Transverse colon (tissue), 4 donors: Measurements from ENCODE around the gene LIPK.

ENCODE experiments used
- CTCF ChIP-seq, 5 experiments: fragments of 200-600 bp in 3 of 5; fragments of 450-650 bp in 2 of 5; sonication (generic) in 3 of 5; IDR thresholded peaks; 1 replicate in 2 of 5; 2 replicates in 3 of 5; pipeline ENCODE4 v1.5.1; 2016 to 2017; ENCODE audit warnings: antibody characterized with exemption in 5 of 5, inconsistent platforms in 3 of 5, mild to moderate bottlenecking in 2 of 5, moderate library complexity in 1 of 5
- POLR2A ChIP-seq: fragments of 450-650 bp; IDR thresholded peaks from one replicate; pipeline ENCODE4 v1.6.1; 2016; ENCODE audit warnings: antibody characterized with exemption, mild to moderate bottlenecking, moderate library complexity
- POLR2AphosphoS5 ChIP-seq, 3 donors: sonication (generic); formaldehyde crosslinking; IDR thresholded peaks; one replicate each; pipeline ENCODE4 v1.6.1; 2016; ENCODE audit warnings: antibody characterized with exemption in 3 of 3

- TF ChIP-seq CTCF (IDR thresholded peaks at IDR 0.05) (peak in 1 of 5 experiments; percentile 5), POLR2AphosphoS5 (IDR thresholded peaks at IDR 0.05) (no peak), POLR2A (no peak)
Measured at GRCh38 chr10:88744002-88744401, 38.0 kb downstream of the LIPK start.
